Measurements from ENCODE around the gene DAND5.

The DAND5 gene

GRCh38 chr19:12994701-12995595 lies 25.6 kb downstream of the DAND5 start, which contains the start of gene NFIX:
Gene NFIX, plus strand, starts transcription at chr19:12995475. Its CDS starts 363 bp downstream, at chr19:12995838.
- peak; percentile 28 to 46 (median 36) for DNase-seq

- no peak for DNase-seq
Measured at GRCh38 chr19:12995596-12996405, 26.4 kb downstream of the DAND5 start.

- DNase-seq = no peak
Measured at GRCh38 chr19:12996406-12997094, 27.2 kb downstream of the DAND5 start.

DNA sequence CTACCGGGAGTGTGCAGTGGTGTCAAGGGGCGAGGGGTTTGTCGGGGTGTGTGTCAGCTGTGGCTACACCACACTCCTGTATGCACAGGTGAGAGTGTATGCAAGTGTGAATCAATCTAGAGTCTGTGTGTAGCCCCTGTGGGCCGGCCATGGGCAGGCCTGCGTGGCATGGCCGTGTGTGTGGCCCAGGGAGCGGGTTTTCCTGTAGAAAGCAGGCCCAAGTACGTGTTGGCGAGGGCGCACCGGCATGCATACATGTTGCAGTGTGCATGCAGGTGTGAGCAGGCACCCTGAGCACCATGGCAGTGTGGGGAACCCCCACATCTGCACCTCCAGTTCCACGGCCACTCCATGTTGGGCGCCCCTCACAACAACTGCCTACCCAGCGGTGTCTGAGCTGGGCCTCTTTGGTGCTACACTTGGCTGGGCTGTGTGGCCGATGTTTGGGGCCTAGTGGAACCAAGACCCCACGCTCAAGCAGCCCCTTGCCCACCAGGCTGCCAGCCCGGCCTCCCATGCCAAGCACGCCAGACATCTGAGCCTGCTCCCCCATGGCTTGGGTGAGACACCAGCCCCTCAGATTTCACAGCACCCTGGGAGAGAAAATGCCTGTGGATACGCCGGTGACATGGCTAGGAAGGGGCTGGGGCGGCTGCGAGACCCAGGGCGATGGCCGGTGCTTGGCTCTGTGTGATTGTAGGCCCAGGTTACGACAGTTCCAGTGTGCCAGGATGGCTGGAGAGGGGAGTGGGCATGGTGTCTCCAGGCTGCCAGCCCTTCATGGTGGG lies 28.0 kb downstream of the DAND5 start:
- no peak for DNase-seq

- no peak for DNase-seq
Measured at GRCh38 chr19:12997967-12998940, 28.9 kb downstream of the DAND5 start.

DNA sequence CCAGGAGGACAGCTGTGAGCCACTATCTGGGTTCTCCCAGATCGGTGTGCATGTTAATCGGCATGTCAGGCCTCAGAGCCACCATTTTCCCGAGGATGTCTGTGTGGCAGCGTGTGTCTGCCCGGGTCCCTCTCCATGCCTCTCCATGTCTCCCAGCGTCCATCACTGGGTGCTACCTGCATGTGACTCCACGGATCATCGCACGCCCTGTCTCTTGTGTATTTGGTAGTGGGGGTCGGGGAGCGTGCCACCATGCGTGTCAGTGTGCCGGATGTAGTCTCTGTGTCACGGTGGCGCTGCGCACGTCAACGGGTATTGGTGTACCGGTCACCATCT lies 31.8 kb downstream of the DAND5 start:
- DNase-seq = no peak

GRCh38 chr19:13001502-13002165 lies 32.3 kb downstream of the DAND5 start:
- DNase-seq = no peak

DNA sequence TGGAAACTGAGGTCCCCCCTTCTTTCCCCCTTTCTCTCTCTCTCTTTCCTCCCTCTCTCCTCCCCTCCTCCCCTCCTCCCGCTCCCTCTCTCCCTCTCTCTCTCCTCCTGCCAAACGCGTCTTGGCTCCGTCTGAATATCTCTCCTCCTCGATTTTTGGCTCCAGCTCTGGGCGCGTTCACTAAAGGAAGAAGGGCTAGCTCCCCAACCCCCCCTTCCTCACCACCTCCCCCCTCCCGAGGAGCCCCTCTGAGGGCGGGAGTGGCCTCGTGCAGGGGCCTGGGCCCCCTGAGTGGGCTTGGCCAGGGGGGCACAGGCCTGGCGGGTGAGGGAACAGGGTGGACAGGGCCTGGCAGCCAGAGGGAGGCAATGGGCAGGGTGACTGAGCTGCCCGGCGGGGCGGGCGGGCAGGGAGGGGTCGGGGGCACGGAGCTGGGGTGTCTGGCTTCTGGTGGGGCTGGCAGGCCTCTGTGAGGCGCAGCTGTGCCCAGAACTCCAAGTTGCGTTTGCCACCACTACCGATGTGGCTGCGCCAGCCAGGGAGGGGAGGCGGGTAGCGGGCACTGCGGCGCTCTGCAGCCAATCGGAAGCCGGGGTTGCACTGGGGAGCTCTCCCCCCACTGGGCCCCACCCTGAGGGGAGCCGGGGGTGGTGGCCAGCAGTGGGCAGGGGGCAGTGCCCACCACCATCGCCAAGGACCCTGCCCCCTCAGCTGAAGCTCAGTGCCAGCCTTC lies 33.0 kb downstream of the DAND5 start:
- DNase-seq = no peak

DNA sequence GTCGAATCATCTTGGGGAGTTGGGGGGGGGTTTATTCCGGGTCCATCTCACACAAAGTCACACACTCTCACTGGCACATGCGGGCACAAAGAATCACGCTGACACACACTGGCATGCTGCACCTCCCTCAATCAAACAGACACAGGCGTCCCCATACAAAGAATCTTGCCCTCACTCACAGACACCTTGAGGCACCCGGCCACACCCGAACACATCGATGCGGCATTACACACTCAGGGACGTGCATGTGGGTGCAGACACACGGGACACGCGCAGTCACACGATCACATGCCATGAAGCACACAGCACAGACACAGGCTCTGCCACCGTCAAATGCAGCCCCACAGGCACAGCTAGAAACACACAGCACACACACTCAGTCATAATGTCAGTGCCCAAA lies 33.7 kb downstream of the DAND5 start:
- DNase-seq = no peak

GRCh38 chr19:13004273-13004672 lies 34.9 kb downstream of the DAND5 start:
- DNase-seq = no peak

DNA sequence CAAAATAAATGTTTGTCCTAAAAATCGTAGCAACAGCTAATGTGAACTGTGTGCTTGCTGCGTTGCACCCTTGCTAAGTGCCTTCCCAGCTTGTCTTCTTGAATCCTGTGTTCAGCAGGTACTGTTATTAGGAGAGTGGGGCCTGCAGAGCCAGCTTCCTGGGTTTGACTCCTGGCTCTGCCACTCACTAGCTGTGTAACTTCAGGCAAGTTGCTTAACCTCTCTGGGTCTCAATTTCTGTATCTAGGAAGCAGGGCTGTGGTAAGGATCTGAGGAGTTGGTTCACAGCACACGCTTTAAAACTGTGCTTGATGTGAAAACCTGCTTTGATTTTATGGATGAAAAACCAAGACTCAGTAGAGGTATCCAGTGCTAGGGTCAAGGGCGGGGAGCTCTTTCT lies 35.9 kb downstream of the DAND5 start:
- DNase-seq = no peak

GRCh38 chr19:13005861-13006370 lies 36.5 kb downstream of the DAND5 start:
- DNase-seq = no peak

- no peak for DNase-seq
Measured at GRCh38 chr19:13006431-13007281, 37.3 kb downstream of the DAND5 start.

DNA sequence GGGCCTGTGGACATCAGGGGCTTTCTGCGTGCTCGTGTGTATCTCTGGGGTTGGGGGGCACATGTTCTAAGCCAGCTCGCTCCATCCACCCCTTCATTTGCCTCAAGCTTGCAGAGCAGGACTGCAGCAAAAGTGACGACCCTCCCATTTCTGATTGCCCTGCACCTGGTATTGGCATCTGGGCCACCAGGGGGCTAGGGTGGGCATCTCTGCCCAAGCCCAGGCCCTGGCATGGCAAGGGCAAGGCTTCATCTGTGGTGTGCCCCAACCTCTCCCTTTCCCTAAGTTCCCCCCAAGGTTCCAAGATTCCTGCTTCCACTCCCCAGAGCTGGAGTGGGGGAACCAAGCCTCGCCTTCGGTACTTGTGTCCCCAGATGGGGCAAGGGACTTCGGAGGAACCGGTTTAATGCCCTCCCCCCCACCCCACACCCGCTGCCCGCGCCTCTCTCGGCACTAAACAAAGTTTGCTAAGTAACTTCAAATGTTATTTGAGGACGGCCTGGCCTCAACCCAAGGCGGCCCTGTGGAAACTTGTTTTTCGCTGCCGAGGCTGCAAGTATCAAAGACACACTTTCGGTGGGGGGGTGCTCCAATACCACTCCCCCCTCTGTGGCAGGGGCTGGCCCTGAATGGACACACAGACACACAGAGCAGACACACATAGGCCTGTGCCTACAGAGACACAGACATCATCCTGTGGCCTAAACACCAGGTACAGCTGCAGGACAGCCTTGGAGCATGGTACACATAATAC lies 38.1 kb downstream of the DAND5 start:
- DNase-seq = no peak

GRCh38 chr19:13008926-13009787 lies 39.8 kb downstream of the DAND5 start:
- DNase-seq = no peak

DNA sequence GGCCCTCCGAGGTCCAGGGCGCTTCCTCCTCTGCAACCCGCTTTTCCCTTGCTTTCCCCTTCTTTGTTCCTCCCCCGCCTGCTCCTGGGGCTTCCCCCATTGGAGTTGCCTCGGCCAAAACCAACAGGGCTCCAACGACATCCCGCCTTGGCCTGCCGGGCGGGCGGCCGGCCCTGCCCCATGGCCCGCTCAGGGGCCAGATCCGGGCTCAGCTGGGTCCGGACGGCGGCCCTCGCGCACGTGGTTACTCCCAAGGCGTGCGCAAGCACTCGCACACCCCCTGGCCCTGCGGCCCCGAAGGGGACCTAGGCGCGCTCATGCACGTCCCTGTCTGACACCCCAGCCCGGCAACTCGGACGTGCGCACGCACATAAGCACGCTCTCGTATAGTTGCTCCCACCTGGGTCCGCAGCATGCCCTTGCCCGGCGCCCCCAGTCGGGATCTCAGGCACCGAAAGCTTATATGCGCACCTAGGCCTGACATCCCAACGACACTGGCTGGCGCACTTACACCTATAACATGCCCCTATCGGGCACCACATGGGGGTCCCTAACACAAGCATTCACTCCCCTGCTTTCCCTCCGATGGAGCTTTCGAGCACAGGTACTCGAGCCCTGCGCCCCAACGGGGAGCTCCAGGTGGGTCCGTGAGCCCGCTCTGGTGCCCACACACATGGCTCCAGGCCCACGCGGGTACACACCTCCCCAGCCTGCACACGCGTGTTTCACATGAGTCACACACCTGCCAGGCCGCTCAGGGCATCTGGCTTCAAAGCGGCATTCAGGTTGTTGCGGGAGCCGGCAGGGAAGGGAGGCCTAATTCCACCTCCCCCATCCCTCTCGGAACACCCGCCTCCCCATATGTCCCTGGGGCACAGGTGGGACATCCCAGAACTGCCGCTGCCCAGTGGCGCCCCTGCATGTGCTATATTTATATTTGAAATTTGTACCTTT lies 40.9 kb downstream of the DAND5 start:
- DNase-seq = no peak

Measured in T-helper 2 cell (primary cell).